ENCODE results near the gene RILPL1.
"Not testable (repeated sequence)": the region's sequence is repeated elsewhere in the genome, so short reads cannot be mapped to it uniquely, and the experiment has no call there.

GRCh38 chr12:123463174-123463573 is 70.3 kb downstream of the RILPL1 start:
- TF ChIP-seq CTCF (IDR thresholded peaks at IDR 0.05; ENCODE audit: poor library complexity); EZH2phosphoT487 (IDR thresholded peaks at IDR 0.05; ENCODE audit: low read depth, severe bottlenecking, unreplicated experiment): not testable (repeated sequence)

All from hepatocyte (in vitro differentiated cells).